GM18517 (cell line): Measurements from ENCODE around the gene NTM.

Source experiments
- ATAC-seq: cut with Tn5 transposase; IDR thresholded peaks from one replicate; pipeline ENCODE4 v1.9.1; 2021; ENCODE audit warnings: mild to moderate bottlenecking, moderate library complexity; ENCODE audit not compliant: unreplicated experiment

Gene NTM

GRCh38 chr11:132257871-132258270 is 887.5 kb downstream of the NTM start:
- no peak for ATAC-seq

DNA sequence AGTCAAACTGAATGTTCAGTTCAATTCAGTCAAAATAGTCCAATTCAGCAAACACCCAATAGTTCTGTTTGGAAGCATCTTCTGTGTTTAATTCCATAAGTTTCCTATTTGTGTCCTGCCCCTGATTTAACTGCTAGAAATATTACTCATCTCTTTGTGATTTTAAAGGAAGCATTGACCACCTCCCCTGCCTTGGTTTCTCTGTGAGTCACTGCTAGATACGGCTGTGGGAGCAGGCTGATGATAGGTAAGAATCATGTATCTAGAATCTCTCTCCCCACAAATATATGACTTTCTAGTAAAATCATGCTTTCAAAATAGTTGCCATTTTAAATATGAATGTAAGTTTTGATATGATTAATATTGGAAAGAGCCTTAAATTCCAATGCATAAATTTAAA is 888.5 kb downstream of the NTM start:
- no peak for ATAC-seq

DNA sequence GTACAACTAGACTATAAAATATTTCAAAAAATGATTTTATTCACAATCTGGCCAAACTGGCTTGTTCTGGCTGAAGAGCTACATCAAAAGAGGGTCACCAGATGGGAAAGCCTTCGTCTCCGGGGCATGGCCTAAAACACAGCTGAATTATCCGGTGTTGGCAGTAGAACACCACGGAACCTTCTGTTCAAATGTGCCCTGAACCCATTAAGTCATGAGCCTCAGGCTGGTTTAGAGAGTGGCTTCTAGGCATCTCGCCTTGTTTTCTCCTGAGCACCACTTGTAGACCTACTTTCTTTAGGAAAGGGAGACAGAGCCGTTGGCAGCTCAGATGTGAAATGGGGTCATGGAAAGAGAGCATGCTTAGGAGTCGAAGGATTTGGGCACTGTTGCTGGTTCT is 890.2 kb downstream of the NTM start:
- ATAC-seq: no peak

DNA sequence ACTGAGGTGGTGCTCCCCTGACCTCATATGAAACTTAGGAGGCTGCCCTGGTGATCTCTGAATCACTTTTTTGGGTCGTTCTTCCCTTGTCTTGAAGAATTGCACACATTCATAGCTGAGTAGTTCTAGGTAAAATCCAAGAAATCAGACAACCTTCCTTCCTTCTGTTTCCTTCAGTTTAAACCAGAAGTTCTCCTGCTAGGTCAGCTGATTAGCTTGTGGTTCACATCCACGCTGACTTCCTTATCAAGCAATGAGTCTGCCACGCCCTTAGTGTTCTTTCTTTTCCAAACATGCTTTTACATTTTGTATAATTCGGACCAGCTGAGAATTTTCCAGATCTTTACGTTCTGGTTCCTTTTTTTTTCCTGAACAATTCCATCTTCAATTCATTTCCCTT is 892.8 kb downstream of the NTM start:
- no peak for ATAC-seq

DNA sequence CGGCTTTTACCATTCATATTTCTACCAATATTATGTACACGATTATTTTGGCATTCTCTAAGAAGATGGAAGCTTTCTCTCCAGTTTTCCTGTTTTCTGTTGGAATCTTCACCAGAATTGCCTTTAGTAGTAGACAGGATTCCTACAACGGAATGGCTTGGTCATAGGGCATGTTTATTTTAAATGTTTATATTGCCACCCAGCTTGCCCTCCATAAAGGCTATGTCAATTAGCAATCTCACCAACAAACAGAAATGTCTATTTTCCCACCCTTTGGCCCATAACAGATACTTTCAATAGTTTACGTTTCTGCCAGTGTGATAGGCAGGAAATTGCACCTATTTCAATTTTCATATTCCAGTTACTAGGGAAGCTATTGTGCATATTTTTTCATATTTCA is 893.5 kb downstream of the NTM start:
- no peak for ATAC-seq

DNA sequence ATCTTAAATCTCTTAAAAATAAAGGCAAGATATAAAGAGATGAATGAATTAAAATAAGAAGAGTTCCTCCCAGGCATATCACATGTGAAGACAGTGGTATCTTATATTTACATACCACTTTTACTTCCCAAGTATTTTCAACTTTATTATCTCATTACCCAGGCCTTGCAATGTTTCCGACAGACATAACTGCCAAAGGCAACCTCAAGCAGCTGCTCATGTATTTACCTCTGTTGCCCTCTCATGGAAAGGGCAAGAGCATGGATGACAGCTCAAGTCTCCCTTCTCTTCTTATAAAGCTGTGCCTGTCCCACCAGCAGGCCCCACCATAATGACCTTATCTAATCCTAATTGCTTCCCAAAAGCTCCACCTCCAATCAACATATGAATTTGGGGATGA is 894.2 kb downstream of the NTM start:
- ATAC-seq: no peak

- ATAC-seq: no peak
Measured at GRCh38 chr11:132278801-132279574, 908.6 kb downstream of the NTM start.

DNA sequence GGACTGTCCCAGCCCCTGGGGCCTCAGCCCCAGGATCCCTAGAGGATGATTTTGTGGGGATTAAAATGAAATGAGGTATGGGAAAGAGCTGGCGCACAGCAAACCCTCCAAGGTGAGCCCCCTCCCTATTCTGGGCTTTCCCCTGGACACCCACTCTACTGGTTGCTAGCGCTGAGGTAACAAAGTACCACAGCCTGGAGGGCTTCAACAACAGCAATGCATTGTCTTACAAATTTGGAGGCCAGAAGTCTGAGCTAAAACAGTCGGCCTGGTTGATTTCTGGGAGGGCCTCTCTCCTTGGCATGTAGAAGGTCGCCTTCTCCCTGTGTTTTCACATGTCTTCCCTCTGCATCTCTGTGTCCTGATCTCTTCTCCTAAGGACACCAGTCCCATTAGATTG is 913.6 kb downstream of the NTM start:
- ATAC-seq: no peak

DNA sequence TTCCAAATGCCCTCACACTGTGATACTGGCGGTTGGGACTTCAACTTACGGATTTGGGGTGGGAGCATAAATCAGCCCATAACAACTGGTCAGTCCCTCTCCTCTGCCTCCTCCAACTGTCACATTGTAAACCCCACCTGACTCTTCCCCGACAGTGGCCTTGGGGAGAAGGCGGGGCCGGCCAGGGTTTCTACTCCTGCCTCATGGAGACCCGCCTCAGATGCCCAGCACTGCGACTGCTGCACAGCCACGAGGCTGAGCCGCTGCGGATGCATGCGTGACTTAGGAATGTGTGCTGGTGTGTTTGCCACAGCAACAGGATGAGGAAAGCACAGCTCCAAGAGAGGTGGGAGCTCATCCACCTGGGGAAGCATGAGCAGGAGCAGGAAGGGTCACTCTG is 914.2 kb downstream of the NTM start:
- no peak for ATAC-seq

DNA sequence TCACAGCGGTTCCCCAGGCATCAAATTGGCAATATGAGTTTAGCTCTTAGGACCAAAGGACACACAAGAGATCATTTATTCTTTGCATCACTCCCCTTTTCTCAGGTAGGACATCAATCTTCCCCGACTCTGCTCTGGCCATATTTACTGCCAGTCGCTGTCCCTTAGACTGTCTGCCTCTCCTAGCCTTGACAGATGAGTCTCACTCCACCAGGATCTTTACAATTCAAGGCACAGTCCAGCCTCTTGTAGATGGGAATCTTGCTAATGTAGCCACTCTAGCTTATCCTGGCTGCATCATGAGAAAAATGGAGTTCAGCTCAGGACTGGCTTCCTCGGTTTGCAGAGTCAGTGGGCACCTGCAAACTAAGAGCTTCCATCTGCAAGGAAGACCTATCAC is 915.2 kb downstream of the NTM start:
- no peak for ATAC-seq

- no peak for ATAC-seq
Measured at GRCh38 chr11:132286106-132286505, 915.7 kb downstream of the NTM start.

DNA sequence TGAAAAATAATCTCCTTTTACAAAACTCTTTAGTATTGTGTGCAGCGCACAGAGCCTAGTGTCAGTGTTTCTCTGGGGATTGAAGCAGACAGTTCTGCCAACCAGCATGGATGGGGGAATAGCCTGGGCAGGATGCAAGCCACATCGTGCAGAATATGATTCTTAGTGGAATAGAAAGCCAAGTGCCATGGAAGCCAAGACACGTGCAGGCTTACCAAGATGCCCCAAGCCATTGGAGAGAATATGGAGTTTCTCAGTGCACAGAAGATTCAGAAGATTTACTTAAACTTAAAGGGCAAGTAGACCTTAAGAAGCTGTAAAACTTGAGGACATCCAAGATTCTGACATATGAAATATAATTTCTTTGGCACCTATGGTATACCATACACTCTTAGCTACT is 917.6 kb downstream of the NTM start:
- ATAC-seq: no peak

DNA sequence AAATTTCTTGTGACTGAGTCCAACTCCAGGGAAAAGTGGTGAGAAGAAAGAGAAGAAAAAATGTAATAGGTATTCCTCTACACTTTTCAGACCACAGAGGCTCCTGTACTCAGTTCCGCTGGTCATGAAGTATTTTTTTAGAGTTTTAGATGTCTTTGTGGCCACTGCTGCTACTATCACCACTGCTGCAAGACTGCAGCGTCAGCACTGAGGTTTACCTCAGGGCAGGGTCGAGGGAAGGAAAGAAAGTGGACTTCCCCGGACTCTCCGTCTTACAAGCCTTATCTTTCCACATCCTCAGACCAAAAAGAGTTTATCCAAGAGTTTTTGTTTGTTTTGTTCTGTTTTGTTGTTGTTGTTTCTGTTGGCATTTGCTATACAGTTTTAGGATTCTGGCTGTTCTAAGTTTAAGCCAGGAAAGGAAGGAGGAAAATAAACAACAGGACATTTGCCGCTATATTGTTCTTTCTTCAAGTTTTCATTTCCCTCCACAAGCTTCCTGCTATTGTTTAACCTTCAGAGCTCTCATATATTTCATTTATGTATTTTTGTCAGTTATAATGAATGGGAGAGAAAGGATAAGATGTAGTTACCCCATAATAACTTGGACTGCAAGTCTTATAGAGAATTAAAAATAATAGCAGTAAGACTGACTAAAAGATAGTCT is 919.3 kb downstream of the NTM start:
- no peak for ATAC-seq

DNA sequence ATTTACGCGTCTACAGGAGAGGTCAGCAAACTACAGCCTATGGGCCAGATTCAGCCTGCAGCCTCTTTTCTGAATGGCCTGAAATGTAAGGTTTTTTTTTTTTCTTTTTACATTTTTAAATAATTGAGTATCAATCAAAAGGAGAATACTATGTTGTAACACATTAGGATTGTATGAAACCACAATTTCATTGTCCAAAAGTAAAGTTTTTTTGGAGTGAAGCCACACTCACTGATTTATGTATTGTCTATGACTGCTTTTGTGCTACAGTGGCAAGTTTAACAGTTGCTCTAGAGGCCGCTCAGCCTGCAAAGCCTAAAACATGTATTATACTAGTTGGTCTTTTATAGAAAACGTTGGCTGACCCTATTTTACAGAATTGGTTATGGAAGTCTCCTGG is 923.2 kb downstream of the NTM start:
- ATAC-seq: no peak

DNA sequence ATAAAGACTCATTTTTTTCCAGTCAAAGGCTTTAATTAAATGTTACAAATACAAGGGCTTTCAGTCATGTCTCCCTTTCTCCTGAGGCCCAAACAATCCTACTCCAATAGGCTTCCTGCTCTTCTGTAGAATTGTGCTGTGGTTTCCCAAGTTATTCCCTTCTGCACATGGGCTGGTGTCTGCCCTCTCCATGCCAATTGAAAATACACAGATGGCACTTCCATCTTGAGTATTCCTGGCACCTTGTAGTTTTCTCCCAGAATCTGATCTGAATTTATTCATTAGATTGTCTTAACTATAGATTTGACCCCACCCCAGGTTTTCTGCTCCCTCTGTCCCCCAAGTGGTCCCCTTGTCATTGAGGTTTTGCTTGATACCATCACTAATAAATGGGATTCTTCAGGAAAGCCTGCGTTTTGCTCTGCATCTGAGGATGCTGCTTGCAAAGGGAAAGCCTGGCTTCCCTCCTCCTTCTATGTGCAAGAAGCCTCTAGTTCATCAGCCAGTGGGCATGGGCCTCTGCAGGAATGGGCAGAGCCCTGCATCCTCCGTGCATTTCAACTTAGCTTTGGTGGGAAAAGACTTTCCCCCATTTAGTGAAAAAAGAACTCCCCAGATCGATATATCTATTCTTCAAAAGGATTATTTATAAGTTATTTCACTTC is 926.7 kb downstream of the NTM start:
- ATAC-seq: no peak

DNA sequence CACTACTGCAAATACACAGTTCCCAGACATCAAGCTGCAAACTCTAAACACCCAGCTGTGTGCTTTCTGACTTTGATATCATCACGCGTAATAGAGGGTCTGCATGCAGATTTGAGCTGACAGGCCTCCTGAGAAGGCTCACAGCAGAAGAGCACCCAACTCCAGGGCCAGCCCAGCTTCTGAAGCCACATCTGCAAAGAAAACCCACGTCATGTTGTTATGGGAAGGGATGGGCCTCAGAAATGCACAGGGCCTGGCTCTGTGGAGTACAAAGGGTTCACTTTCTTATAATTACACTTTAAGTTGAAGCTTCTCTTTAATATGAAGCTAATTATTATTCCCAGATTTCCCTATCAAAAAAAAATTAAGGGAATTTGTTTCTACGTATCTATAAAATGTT is 927.9 kb downstream of the NTM start:
- no peak for ATAC-seq

- ATAC-seq: no peak
Measured at GRCh38 chr11:132300283-132300682, 929.9 kb downstream of the NTM start.

- ATAC-seq: no peak
Measured at GRCh38 chr11:132301465-132301864, 931.0 kb downstream of the NTM start.

- ATAC-seq: no peak
Measured at GRCh38 chr11:132301900-132302299, 931.5 kb downstream of the NTM start.

- no peak for ATAC-seq
Measured at GRCh38 chr11:132307309-132308020, 937.0 kb downstream of the NTM start.
